Mesothelial cell of epicardium (in vitro differentiated cells): ENCODE measurements around the gene FCER1G. TPM values are rescaled to one million over a fixed set of nuclear protein-coding genes. Genes with fewer than 3 reads are reported as not detected.

Experiments used
- DNase-seq, 2 experiments: peaks; one replicate each; pipeline ENCODE4 v3.0.0; 2021; ENCODE audit warnings: low spot score in 2 of 2; ENCODE audit not compliant: unreplicated experiment in 2 of 2
- H3K27ac Mint-ChIP-seq: 2 replicates; pipeline ENCODE4 v1.8.0; 2021; ENCODE audit warnings: mixed read lengths
- H3K27me3 Mint-ChIP-seq: 2 replicates; pipeline ENCODE4 v1.8.0; 2021; ENCODE audit warnings: low read depth, mixed read lengths
- H3K36me3 Mint-ChIP-seq: 2 replicates; pipeline ENCODE4 v1.8.0; 2021; ENCODE audit warnings: mixed read lengths
- H3K4me1 Mint-ChIP-seq: 2 replicates; pipeline ENCODE4 v1.8.0; 2021; ENCODE audit warnings: mixed read lengths
- H3K4me3 Mint-ChIP-seq: 2 replicates; pipeline ENCODE4 v1.8.0; 2021; ENCODE audit warnings: mild to moderate bottlenecking, moderate library complexity, mixed read lengths
- H3K9me3 Mint-ChIP-seq: 2 replicates; pipeline ENCODE4 v1.8.0; 2021; ENCODE audit warnings: mixed read lengths
- CTCF ChIP-seq: fragments of 200-600 bp; sonication (generic); IDR thresholded peaks from one replicate; pipeline ENCODE4 v1.5.0; 2021; ENCODE audit warnings: antibody characterized with exemption; ENCODE audit not compliant: unreplicated experiment
- total RNA-seq: library from RNA; stranded (reverse); gene quantifications from 3 replicates; pipeline ENCODE4 v1.2.1, GENCODE V29; 2021

Gene FCER1G
- total RNA-seq, 1 donor from 2014 or later = 0.40 TPM

- Mint-ChIP-seq H3K4me1 (peaks cover 23% of the 10 kb centered on the region), H3K4me3 (peak overlapping the region; percentile 96), H3K36me3 (peaks cover 26% of the 10 kb centered on the region), H3K9me3 (no peaks in the 10 kb centered on the region), H3K27me3 (no peaks in the 10 kb centered on the region), H3K27ac (peak overlapping the region; percentile 98)
- no peak for DNase-seq
- TF ChIP-seq CTCF = no peak
Measured at GRCh38 chr1:161175771-161176453, 39.2 kb upstream of the FCER1G start.

- no peak for DNase-seq
- H3K4me1 Mint-ChIP-seq = peaks cover 23% of the 10 kb centered on the region
- H3K36me3 Mint-ChIP-seq = peaks cover 25% of the 10 kb centered on the region
- peak overlapping the region; percentile 98 for H3K27ac Mint-ChIP-seq
- no peaks in the 10 kb centered on the region for H3K9me3 Mint-ChIP-seq
- peak overlapping the region; percentile 96 for H3K4me3 Mint-ChIP-seq
- no peak for TF ChIP-seq CTCF
- no peaks in the 10 kb centered on the region for H3K27me3 Mint-ChIP-seq
Measured at GRCh38 chr1:161176468-161177111, 38.5 kb upstream of the FCER1G start.

GRCh38 chr1:161177112-161177935 lies 37.8 kb upstream of the FCER1G start, which contains the start of gene B4GALT3:
TSS of gene B4GALT3 (minus strand) at chr1:161177507. CDS start at chr1:161176060, 1,447 bp downstream.
- H3K9me3 Mint-ChIP-seq = no peaks in the 10 kb centered on the region

GRCh38 chr1:161177936-161178244 lies 37.2 kb upstream of the FCER1G start:
- Mint-ChIP-seq H3K4me1 (peaks cover 23% of the 10 kb centered on the region), H3K36me3 (peaks cover 19% of the 10 kb centered on the region), H3K27ac (peak overlapping the region; percentile 98), H3K4me3 (peak overlapping the region; percentile 96), H3K9me3 (no peaks in the 10 kb centered on the region), H3K27me3 (no peaks in the 10 kb centered on the region)
- DNase-seq = no peak
- TF ChIP-seq CTCF = no peak

More at GRCh38 chr1:161177112-161177935, 37.8 kb upstream of the FCER1G start, which contains the start of gene B4GALT3:
- H3K4me1 Mint-ChIP-seq = peaks cover 23% of the 10 kb centered on the region
- DNase-seq = peak; percentile 88 to 99
- H3K4me3 Mint-ChIP-seq = peak within 1 kb of the TSS; percentile 96
- no peaks in the 10 kb centered on the region for H3K27me3 Mint-ChIP-seq
- peaks cover 23% of the 10 kb centered on the region for H3K36me3 Mint-ChIP-seq
- TF ChIP-seq CTCF = no peak
- peak within 1 kb of the TSS; percentile 98 for H3K27ac Mint-ChIP-seq

GRCh38 chr1:161179698-161180097 lies 35.4 kb upstream of the FCER1G start:
- DNase-seq = no peak
- Mint-ChIP-seq H3K4me3 (no peak overlapping the region), H3K27ac (no peak overlapping the region), H3K9me3 (no peaks in the 10 kb centered on the region), H3K36me3 (peaks cover 6% of the 10 kb centered on the region), H3K27me3 (no peaks in the 10 kb centered on the region), H3K4me1 (peaks cover 23% of the 10 kb centered on the region)
- no peak for TF ChIP-seq CTCF
